Dermis blood vessel endothelial cell (primary cell): ENCODE results near the gene MBL2. TPM values are rescaled to one million over a fixed set of nuclear protein-coding genes. Genes with fewer than 3 reads are reported as not detected.

Source experiments
- DNase-seq: peaks from one replicate; pipeline ENCODE4 v3.0.0; 2010
- total RNA-seq: library from RNA; depleted of rRNA; stranded (reverse); fragments of >200 nt; gene quantifications from 2 replicates; pipeline ENCODE4 v1.2.3, GENCODE V29; 2014

MBL2 gene
- total RNA-seq, 1 donor from 2014 or later: not detected

DNA sequence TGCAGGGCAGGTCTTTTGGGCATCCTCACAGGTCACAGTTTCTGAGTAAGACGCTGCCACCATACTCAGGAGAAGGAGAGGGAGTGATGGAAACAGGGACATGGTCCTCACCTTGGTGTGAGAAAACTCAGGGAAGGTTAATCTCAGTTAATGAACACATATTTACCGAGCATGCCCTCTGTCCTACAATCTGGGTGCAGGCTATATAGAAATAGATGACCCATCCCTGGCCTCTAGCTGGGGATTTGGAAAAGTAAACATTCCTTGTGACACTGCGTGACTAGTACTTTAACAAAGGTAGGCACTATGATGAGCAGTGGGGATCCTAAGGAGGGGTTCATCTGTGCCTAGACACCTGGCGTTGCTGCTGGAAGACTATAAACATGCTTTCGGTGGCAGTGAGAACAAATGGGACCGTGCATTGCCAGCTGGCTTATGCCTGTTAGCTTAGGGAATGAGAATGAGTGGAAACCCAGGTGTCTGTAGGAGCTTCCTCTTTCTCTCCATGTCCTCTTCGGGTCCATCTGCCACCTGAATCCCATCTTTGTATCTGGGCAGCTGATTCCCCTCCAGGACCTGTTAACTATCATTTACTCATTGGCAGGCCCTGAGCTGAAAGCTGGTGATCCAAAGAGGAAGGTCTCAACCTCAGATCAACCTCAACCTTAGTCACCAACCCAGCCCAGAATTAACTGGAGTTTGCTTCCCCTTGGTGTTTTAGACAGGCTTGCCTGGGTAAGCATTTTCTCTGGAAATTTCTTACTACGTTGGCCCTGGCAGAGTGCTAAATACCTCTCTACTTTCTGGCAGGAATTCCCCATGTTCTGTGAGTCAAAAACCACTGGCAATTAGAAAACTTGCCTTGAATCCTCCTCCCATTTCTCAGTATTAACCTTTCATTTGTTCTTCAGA, 794 bp downstream of the MBL2 start:
- DNase-seq: no peak

DNA sequence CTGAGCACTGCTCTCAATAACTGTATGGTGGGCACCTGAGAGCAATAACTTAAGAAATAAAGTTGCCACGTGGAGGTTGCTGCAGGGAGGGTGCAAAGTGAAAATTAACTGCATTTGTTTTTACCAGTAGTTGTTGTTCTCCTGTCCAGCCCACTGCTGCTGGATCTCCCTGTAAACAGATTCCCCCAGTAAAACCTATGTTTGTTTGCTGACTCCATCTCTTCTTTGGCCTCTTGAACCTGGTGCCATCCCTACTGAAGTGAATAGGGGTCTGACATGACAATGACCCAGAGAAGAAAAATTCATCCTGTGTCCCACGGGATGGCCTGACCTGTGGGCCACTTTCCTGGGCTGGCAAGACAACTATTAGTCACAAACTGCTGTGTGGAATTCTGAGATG, 1.7 kb downstream of the MBL2 start:
- DNase-seq: no peak

DNA sequence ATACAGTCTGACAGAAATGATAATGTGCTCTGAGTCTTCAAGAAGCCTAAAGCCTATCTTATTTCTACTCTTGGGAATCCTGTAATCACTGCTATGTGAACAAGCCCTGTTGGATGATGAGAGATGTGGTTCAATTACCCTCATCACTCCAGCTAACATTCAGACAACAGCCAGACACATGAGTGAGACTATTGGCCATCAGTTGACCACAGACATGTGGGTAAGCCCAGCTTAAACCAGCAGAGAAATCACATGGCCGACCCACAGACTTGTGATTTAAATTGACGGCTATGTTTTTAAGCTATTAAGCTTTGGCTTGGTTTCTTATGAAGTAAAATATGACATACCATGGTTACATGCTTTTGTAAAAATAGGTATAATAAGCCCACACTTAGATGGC, 2.6 kb downstream of the MBL2 start:
- DNase-seq: no peak

DNA sequence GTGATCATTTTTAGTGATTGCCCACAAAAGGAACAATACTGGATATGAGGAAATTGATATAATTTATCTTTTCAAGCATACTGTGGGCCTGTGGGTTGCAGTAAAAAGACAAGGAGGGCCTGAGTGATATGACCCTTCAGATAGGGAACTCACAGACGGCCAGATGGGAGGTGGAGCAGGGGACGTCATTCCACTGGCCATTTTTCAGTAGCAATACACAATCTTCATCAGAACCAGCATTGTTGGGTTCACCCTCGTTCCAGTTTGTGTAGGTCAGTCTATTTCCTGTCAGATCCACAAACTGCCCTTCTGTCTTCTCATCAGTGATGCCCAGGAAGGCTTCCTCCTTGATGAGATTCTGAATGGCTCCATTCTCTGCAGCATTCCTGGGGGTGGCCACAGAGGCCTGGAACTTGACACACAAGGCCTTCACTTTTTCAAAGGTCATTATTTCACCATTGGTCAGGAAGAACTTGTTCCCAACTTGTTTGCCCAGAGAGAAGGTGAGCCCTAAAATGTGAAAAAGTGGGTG, 4.5 kb downstream of the MBL2 start:
- no peak for DNase-seq

DNA sequence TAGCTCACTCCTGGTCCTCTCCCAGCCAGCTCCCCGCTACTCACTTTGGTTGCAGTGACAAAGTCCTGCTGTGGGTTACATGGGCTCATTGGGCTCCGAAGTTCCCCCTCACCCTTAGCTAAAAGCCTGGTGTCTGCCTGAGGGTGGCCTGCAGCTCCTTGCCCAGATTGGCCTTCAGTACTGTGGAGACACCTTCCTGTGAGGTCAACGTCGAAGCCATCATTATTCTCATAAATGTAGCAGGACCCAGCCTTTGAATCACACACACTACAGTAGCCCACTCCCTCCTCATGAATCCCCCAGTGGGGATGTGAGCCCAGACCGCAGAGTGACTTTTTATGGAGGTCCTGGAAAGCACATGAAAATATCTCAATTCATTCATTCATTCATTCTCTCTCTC, 10.5 kb downstream of the MBL2 start:
- DNase-seq: no peak

- DNase-seq: no peak
These were observed 13.4 kb downstream of the MBL2 start for GRCh38 chr10:52759154-52759553.

- no peak for DNase-seq
These were observed 14.2 kb downstream of the MBL2 start for GRCh38 chr10:52758406-52758805.

DNA sequence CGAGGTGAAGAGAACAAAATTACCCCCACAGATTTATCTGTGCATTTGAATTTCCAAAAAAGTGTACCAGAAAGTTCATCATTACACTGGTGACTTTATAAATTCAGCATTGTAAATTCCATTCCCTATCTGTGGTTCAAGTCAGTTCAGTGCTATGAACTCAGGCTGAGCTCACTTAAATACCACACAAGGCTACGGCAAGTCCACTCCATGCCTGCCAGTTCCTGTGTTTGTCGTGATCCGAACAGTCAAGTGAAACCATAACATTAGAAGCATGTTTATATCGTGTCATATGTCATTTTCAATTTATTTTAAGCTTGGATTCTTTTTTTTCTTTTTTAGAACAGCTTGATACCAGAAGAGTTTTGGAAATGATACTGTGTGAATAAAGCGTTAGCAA, 14.8 kb downstream of the MBL2 start:
- no peak for DNase-seq

DNA sequence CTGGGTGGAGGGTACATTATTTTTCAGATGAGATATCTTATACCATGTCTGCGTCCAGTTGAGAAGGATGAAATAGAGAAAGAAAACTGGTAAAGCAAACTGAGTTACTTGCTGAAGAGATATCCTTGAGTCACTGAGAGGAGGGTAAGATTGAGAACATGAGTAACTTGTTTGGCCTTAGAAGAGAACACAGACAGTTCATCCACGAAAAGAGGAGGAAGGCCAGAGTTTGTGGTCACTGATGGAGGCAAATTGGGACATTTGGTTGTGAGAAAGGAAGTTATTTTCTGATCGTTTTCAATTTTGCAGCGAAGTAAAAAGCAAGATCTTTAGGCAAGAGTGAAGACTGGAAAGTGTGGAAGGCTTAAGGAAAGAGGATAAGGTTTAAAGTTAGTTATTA, 15.6 kb downstream of the MBL2 start:
- DNase-seq: no peak

DNA sequence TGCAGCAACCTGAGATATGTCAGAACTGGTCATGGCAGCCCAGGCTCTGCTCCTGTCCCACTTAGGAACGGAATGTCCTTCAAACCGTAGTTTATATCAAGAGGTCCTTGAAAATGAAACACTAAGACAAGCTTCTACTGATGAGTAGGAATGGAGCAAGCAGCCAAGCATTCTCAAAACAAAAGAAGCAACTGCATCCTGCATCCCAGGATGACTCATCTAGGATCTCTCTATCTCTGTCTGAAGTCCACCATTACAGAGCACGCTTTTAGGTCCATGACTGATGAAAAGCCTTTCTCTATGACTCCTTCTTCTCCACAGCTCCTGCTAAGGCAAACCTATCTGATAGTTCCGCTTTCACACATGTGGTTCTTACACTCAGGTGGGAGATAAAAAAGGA, 16.3 kb downstream of the MBL2 start:
- no peak for DNase-seq

DNA sequence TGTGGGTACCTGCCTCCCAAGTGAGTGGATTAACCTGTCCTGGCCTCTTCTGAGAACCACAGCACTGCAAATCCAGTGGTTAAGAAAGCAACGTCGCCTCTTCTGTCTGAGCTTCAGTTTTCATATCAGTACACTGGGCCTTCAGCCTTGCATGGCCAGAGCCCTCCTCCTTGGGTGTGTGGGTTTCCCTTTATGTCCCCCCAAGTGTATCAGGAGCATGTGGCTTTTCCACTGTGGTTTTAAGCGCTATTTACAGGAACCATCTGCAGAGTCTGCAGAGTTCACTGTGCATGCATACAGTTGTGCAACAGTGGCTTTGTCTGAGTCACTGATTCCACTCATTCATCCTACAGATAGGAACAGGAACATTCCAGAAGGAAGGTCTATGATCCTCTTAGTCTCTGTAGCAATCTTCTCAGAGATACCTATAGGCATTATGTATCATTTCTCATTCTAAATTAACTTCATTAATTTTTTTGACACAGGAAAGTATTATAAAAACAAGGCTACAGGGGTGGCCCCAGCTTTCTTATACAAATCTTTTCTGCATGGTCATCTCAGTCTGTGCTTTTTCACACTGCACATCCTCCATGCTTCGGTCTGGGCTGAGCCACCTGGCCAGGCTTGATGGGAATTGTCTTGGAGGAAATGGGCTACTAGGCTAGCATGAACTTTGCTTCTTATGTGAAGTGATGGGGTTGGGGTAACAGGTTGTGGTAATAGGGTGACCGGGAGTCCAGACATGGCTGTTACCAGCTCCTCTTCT, 17.1 kb downstream of the MBL2 start:
- DNase-seq: no peak

DNA sequence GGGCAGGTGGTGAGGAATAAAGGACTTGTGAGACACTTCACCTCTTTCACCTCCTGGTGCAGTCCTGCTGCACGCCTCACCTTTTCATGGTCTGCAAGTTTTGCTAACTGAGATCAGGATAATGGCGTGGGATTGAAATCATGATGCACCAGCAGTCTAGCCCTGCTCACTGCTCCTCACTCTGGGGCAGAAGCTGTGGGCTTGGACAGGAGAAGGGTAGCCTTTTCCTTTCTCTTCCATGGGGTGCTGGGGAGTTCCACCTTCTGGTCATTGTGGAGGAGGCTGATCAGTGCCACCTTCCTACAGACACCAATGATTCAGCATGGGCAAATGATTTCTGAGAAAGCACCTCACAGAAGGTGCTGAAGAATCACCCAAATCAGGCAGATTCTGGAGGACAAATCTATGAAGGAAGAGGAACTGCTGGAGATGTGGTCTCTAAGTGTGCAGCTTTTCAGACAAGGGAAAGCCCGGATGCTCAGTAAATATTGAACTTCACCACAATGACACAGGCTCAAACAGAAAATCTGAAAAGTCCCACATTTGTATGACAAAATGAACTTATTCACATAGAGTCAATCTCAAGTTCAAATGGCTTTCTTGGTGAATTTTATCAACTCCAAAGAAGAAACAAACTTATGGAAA, 19.7 kb downstream of the MBL2 start:
- DNase-seq: no peak

GRCh38 chr10:52752261-52752660, 20.3 kb downstream of the MBL2 start:
- no peak for DNase-seq

- DNase-seq: no peak
These were observed 21.2 kb downstream of the MBL2 start for GRCh38 chr10:52751337-52751736.

- DNase-seq: no peak
These were observed 22.0 kb downstream of the MBL2 start for GRCh38 chr10:52750629-52751028.

GRCh38 chr10:52747694-52748093, 24.9 kb downstream of the MBL2 start:
- no peak for DNase-seq

DNA sequence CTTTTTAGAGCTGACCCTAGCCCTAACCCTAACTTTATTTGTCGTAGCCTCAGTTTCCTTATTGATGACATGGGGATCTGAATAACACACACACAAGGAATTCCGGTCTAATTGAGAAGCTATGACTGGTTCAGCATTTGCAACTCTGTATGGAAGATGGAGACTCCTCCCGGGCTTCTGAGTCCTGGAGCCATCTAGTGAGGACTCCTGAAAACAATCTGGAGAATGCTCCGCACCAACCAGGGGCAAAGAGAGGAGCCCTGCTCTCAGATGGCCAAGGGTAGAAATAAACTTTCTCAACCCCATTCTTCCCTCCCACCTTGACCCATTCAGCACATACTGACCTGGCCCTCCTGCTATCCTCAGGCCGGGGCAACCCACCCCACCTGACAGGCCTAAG, 26.4 kb downstream of the MBL2 start:
- peak; percentile 34 for DNase-seq

DNA sequence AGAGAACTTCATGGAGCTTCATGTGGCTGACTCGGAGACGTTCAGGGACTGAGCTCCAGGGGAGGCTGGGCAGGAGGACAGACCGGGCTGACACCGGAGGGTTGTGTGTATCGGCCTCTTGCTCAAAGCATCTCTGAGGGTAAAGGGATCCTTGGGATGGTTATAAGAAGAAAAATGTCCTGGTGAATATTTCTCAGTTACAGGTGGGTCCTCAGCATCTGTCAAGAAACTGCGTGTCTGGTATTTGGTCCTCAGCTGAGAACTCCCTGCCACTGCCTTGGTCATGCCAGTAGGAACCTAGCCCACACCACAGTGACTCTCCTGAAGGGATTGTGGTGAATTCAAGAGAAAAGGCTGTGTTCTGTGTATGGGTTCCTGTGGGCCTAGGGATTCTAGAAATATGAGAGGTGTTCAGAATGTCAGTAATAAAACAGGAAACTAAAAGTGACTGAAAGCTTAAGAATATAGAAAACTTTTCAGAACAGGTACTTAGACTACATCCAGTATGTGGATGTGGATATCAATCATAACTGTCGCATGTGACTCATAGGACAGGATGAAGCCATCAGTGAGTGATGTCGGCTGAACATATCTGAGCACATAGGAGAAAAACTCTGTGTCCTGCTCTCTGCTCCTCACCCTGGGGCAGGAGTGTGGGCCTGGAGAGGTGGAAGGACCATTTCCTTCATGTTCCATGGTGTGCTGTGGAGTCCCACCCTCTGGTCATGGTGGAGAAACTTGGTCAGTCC, 28.4 kb downstream of the MBL2 start:
- DNase-seq: no peak

DNA sequence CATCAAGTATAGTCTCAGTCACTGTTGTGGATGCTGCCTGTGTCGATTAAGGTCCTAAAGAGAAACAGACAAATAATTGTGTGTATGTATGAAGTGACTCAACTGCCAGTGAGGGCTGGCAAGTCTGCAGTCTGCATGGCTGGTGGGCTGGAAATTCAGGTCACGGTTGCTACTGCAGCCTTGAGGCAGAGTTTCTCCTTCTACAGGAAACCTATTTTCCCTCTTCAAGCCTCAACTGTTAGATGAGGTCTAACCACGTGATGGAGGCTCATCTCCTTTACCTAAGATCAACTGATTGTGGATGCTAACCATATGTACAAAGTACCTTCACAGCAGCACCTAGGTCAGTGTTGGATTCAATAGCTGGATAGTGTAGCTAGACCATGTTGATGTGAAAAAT, 29.9 kb downstream of the MBL2 start:
- no peak for DNase-seq

DNA sequence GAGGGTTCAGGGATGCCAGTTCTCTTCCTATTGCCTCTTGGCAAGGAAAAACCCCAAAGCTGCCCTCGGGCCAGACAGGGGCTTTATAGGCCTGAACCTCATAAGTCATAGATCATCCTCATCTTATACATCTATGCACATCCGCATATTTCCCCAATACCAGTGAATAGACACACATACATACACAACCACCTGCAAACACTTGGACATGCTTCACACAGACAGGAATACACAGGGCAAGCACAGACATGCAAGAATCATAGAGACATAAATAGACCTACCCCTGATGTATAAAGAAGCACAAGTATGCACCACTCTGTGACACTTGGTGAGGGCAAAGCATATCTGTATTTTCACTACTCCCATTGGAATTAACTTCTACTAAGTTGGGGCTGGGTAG, 30.7 kb downstream of the MBL2 start:
- DNase-seq: no peak

- DNase-seq: peak; percentile 61
These were observed 31.5 kb downstream of the MBL2 start for GRCh38 chr10:52740913-52741675.

DNA sequence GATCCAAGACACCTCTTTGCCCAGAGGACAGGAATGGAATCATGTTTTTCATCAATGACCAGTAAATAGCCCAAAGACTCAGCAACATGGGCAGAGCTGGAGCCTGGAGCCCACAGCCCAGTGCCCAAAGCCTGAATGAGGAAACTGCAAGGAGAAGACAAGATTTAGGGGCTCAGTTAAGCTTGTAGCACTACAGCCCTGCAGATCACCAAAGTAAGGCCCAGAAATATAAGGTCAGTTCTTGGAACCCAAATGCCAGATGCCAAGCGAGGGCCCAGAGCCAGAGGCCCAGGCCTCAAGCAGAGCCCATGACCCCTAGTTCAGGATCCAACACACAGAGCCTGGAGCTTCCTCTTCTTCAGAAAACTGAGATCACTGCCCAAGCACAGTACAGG, 32.4 kb downstream of the MBL2 start:
- no peak for DNase-seq
